NCI-H774 (cell line): ENCODE measurements around the gene BORCS5.

ENCODE experiments used
- DNase-seq: peaks from one replicate; lab custom pipeline; 2025; lab: John Stamatoyannopoulos, UW

The BORCS5 gene

GRCh38 chr12:12433203-12433731, 76.4 kb downstream of the BORCS5 start:
- no peak for DNase-seq

DNA sequence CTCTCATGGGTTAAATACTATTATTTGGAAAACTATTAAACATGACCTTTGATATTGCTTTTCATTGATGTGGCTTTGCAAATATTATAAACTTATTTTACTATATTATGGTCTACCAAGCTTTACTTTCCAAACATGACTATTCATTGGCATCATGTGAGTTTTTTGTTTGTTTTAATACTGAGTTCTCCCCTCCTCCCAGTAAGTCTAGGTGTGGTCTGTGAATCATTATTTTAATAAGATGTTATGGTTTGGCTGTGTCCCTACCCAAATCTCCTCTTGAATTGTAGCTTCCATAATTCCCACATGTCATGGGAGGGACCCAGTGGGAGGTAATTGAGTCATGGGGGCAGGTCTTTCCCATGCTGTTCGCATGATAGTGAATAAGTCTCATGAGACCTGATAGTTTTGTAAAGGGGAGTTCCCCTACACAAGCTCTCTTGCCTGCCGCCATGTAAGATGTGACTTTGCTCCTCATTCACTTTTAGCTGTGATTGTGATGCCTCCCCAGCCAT, 80.0 kb downstream of the BORCS5 start:
- DNase-seq, result no peak

DNA sequence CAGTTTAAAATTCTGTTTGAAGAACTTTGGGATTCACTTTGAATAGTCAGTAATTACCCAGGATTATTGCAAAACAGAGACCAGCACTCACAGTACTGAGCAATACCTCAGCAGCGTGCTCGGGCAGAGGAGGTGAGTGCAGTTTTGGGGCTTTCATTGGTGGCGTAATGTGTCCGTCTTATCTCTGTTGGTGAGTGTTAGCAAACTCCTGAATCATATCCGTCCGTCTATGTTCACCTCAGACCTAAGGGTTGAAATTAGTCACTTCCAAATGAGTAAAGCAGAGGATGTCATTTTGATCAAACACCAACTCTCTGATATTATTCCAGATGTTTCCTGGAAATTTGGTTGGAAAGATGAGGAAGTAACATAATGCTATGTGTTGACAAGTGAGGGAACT, 82.8 kb downstream of the BORCS5 start:
- DNase-seq, result no peak

- peak; percentile 86 for DNase-seq
These were observed 84.0 kb downstream of the BORCS5 start for GRCh38 chr12:12440784-12441428.

DNA sequence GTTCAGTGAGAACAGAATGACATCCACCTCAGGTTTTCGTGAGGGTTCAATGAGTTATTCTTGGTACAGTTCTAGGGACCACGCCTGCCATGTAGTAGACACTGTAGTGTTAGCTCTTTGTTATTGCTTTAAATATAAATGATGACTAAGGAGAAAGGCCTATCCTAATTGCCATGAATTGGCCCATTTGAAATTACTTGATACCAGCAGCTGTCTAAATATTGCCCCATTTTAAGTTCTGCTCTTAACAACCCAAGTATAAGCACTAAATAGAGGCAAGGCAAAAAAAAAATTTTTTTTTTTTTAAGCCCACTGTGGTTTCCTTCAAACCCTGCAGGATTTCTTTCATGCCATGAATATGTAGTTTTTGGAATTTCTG, 84.5 kb downstream of the BORCS5 start:
- DNase-seq, result peak; percentile 76

- no peak for DNase-seq
These were observed 85.1 kb downstream of the BORCS5 start for GRCh38 chr12:12441843-12442461.

DNA sequence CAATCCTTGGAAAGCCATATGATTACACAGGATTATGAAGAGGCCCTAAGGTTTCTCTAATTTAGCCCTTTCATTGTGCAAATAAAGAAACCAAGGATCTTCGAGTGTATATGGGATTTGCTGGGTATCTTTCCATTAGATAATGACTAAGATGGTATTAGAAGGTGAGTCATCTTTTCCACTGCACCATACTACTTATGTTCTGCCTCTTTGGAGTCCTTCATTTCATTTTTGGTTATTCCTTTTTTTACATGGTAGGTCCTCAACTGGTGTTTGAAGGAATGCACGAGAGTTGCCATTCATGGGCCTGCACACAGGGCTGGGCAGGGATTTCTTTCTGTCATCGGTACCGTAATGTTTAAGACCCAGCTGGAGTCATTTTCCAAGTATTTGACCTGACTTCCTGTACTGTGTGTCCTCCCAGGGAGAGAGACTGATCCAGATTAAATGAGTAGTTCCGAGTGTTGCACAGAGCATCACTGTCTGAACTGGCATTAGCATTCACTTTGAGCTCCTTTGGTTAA, 85.7 kb downstream of the BORCS5 start:
- no peak for DNase-seq

DNA sequence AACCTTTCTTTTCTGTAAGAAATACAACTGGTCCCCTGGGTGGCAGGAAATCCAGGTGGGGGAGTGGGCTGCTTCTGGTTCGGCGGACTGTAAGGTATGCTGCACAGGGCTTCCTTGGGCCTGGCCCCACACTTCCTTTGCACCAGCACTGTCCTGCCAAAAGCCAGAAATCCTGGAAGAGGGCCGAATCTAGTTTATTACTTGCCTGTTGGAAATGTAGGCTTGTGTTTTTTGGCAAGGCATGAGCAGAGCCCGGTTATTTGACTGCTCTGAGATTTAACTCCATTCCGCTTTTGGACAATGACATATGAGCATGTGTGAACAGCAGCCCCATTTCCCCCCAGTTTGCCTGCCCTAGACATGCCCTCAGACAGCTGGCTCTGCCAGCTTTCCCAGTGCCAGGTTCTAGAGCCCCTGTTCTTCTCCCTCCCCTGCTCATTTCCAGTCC, 86.6 kb downstream of the BORCS5 start:
- no peak for DNase-seq

DNA sequence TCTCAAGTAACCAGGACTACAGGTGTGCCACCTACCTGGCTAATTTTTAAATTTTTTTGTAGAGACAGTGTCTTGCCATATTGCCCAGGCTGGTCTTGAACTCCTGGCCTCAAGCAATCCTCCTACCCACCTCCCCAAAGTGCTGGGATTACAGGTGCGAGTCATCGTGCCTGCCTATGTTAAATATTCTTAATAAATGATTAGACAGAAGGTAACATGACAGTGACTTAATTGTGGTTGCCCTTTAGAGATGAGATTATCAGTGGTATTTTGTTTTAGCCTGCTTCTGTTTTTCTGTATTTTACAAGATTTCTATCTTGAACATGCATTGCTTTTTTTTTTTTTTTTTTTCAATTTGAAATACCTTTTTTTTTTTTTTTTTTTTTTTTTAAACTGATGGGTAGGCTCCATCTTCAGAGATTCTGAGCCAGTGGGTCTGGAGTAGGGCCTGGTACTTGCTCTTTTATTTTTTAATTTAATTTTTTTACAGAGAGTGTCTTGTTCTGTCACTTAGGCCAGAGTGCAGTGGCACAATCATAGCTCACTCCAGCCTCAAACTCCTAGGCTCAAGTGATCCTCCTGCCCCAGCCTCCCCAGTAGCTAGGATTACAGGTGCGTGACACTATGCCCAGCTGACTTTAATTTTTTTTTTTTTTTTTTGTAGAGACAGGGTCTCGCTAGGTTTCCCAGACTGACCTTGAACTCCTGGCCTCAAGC, 88.4 kb downstream of the BORCS5 start:
- no peak for DNase-seq

GRCh38 chr12:12445882-12446181, 89.0 kb downstream of the BORCS5 start:
- no peak for DNase-seq

GRCh38 chr12:12446786-12447185, 89.9 kb downstream of the BORCS5 start:
- DNase-seq, result no peak

DNA sequence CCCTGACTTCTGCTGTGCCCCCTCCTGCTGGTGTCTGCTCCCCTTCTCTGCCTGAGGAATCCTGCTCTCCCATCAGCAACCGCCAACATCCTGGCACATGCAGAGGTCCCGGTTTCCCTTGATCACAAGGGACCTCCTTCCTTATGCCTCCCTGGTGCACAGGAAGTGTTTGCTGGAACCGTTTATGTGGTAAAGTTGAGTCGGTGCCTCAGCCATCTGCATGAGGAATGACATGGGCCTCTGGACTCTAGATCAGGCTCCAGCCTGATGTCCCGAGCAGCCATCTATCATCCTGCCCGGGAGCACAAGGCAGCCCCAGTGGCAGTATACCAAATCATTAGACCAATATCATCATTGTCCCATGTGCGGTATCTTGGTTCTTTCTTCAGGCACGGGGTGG, 90.4 kb downstream of the BORCS5 start:
- no peak for DNase-seq

- no peak for DNase-seq
These were observed 91.0 kb downstream of the BORCS5 start for GRCh38 chr12:12447837-12448236.

DNA sequence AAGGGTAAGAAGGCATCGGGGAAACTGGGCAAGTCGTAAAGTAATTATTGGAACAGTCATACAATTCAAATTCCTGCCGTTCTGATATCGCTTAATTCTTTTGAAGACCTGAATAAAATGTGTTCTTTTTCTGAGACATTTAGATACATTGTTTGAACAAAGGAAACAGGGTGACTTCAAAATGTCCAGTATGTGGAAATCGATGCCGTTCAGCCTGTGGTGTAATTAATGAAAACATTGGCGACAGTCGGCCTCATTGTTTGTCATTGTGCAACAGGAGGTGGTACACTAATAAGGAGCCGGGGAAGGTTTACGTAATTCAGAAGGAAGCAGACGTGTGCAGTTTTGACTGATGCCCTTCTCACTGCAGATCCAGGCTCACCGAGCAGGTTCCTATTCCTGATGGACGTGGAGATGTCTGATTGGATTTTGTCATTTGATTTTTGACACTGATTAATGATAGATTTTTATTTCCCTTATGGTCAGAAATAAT, 92.7 kb downstream of the BORCS5 start:
- DNase-seq, result peak; percentile 50

GRCh38 chr12:12450043-12450471, 93.2 kb downstream of the BORCS5 start:
- no peak for DNase-seq

- no peak for DNase-seq
These were observed 94.2 kb downstream of the BORCS5 start for GRCh38 chr12:12451098-12451497.

GRCh38 chr12:12452326-12452902, 95.5 kb downstream of the BORCS5 start:
- DNase-seq, result no peak

DNA sequence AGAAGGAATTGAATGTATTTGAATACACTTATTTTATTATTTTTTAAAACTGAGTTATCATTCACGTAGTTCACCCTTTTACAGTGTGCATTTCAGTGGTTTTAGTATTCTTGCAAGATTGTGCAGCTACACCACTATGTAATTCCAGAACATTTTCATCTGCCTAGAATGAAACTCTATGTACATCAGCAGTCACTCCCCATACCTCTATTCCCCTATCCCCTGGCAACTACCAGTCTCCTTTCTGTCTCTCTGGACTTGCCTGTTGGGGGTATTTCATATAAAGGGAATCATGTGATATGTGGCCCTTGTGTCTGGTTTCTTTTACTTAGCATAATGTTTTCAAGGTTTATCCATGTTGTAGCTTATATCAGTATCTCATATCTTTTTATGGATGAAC, 96.8 kb downstream of the BORCS5 start:
- DNase-seq, result no peak

DNA sequence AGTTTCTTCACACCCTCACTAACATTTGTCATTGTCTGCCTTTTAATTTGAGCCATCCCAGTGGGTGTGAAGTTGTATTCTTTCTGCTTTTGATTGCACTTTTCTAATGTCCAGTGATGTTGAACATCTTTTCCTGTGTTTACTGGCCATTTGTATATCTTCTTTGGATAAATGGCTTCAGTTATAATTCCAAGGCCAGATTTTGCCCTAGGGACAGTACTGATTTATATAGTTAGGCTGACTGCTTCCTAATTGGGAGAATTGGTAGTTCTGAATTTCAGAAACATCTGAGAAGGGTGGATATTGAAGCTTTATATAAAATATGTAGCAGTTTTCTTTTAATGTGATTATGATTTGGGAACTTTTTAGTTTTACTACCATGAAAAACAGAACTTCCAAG, 97.4 kb downstream of the BORCS5 start:
- DNase-seq, result no peak

DNA sequence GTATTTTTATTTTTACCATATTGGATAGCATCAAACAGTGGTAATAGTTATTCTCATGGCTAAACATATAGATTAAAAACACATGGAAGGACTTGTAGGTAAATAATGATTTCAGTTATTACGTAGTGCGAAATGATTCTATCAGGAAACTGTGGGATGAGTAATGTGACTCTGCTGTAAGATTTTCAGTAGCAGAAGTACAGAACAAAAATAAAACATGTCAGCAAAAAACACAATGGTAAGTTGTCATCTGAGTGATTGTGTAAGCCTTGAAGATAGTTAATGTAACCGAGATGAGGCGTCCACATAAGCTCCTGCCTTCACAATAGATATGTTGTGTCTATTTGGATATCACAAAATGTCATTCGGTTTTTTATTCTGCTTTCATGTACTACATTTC, 99.8 kb downstream of the BORCS5 start:
- no peak for DNase-seq

- peak; percentile 9 for DNase-seq
These were observed 104.4 kb downstream of the BORCS5 start for GRCh38 chr12:12460935-12461922.
